SK-N-SH (cell line): ENCODE results near the gene GBX1.

ENCODE experiments used
- FOXM1 ChIP-seq: IDR thresholded peaks from 2 replicates; pipeline ENCODE4 v1.4.0; 2012; ENCODE audit warnings: low read depth, mild to moderate bottlenecking
- REST ChIP-seq: IDR thresholded peaks from 2 replicates; pipeline ENCODE4 v1.6.1; 2012; ENCODE audit warnings: mild to moderate bottlenecking, low read depth, low read length, moderate library complexity
- SMC3 ChIP-seq: IDR thresholded peaks from 2 replicates; pipeline ENCODE4 v1.6.1; 2012; ENCODE audit warnings: low read depth, low read length, improper control_type of control experiment
- TF ChIP-seq, protein P1 (sequence below): fragments of 200-600 bp; sonication (generic); IDR thresholded peaks from 2 replicates; pipeline ENCODE4 v1.6.1; 2017; ENCODE audit warnings: antibody characterized with exemption, mild to moderate bottlenecking, moderate library complexity

- TF ChIP-seq, protein P1, sequence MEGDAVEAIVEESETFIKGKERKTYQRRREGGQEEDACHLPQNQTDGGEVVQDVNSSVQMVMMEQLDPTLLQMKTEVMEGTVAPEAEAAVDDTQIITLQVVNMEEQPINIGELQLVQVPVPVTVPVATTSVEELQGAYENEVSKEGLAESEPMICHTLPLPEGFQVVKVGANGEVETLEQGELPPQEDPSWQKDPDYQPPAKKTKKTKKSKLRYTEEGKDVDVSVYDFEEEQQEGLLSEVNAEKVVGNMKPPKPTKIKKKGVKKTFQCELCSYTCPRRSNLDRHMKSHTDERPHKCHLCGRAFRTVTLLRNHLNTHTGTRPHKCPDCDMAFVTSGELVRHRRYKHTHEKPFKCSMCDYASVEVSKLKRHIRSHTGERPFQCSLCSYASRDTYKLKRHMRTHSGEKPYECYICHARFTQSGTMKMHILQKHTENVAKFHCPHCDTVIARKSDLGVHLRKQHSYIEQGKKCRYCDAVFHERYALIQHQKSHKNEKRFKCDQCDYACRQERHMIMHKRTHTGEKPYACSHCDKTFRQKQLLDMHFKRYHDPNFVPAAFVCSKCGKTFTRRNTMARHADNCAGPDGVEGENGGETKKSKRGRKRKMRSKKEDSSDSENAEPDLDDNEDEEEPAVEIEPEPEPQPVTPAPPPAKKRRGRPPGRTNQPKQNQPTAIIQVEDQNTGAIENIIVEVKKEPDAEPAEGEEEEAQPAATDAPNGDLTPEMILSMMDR: no peak
- no peak for TF ChIP-seq FOXM1
- no peak for TF ChIP-seq SMC3
- TF ChIP-seq REST: no peak
Observed at GRCh38 chr7:151161757-151162156, 5.7 kb downstream of the GBX1 start.
